K562 (cell line): ENCODE data around the gene DYNLT4. TPM values are rescaled to one million over a fixed set of nuclear protein-coding genes. Genes with fewer than 3 reads are reported as not detected.

Experiments used
- ATAC-seq: fragments of 200-7000 bp; cut with Tn5 transposase; 3 replicates; pipeline ENCODE4 v1.9.1; 2020; ENCODE audit warnings: moderate library complexity
- BruUV-seq: library from RNA; stranded (reverse); fragments of 400-500 nt; replicated peaks from 2 replicates; lab custom pipeline; 2021; lab: Mats Ljungman, UMichigan
- CTCF ChIA-PET: fragments of 300-600 bp; formaldehyde crosslinking; extraction: SDS; loops from one replicate; lab custom pipeline; 2021; ENCODE audit warnings: low intra/inter-chr PET ratio; lab: Yijun Ruan, JAX
- POLR2A ChIA-PET: fragments of 300-600, 350-650 bp; sonication (Branson Sonifier 250); formaldehyde crosslinking; extraction: SDS; loops from one replicate; lab custom pipeline; 2021; ENCODE audit warnings: antibody characterized with exemption, inconsistent platforms; lab: Yijun Ruan, JAX
- DNase-seq, 4 experiments: peaks; one replicate each; pipeline versions ENCODE4 v3.0.0 to v3.0.0-alpha.2; 2011 to 2018; ENCODE audit warnings: low spot score in 3 of 4, mixed read lengths in 3 of 4; ENCODE audit errors: extremely low read depth in 1 of 4
- FAIRE-seq: peaks from 2 replicates; lab custom pipeline; 2011; peaks lifted over from hg19 to GRCh38; lab: Jason Lieb, UNC
- H2AFZ ChIP-seq: 2 replicates; pipeline ENCODE4 v1.6.0; 2011; ENCODE audit warnings: low read depth, low read length, control low read depth, inconsistent platforms
- H3K27ac ChIP-seq: fragments of 200-600 bp; 3 replicates; pipeline ENCODE4 v1.8.0; 2011; ENCODE audit warnings: low read depth, mild to moderate bottlenecking, control low read depth, inconsistent platforms, low read length, moderate library complexity, mixed read lengths; ENCODE audit errors: extremely low read depth
- H3K27me3 ChIP-seq, 2 experiments: fragments of 300-600 bp in 1 of 2; 2 replicates in 1 of 2; 3 replicates in 1 of 2; pipeline versions ENCODE4 v1.6.0 to v1.8.0; 2011; ENCODE audit warnings: inconsistent platforms in 2 of 2, low read length in 2 of 2, mild to moderate bottlenecking in 1 of 2, mixed read lengths in 1 of 2, moderate library complexity in 1 of 2; ENCODE audit not compliant: control insufficient read depth in 2 of 2, insufficient read depth in 2 of 2
- H3K36me3 ChIP-seq: fragments of 300-600 bp; 3 replicates; pipeline ENCODE4 v1.8.0; 2011; ENCODE audit warnings: mild to moderate bottlenecking, low read length, inconsistent platforms; ENCODE audit not compliant: control insufficient read depth, insufficient read depth
- H3K4me1 ChIP-seq, 2 experiments: fragments of 200-600 bp in 1 of 2; replicated peaks in 1 of 2; 2 replicates in 1 of 2; 3 replicates in 1 of 2; pipeline versions ENCODE4 v1.5.1 to v1.8.0; 2011; ENCODE audit warnings: inconsistent platforms in 2 of 2, low read length in 2 of 2, mild to moderate bottlenecking in 1 of 2, mixed read lengths in 1 of 2, moderate library complexity in 1 of 2; ENCODE audit not compliant: control insufficient read depth in 2 of 2, insufficient read depth in 2 of 2
- H3K4me2 ChIP-seq: 2 replicates; pipeline ENCODE4 v1.6.1; 2011; ENCODE audit warnings: low read length, control low read depth, inconsistent platforms, mixed read lengths; ENCODE audit not compliant: insufficient read depth
- H3K4me3 ChIP-seq: fragments of 200-600 bp; sonication (generic), shearing (Covaris generic); 2 replicates; pipeline ENCODE4 v1.5.1; 2016; ENCODE audit warnings: control low read depth, inconsistent platforms
- H3K79me2 ChIP-seq: fragments of 200-600 bp; 3 replicates; pipeline ENCODE4 v1.8.0; 2011; ENCODE audit warnings: low read length, inconsistent platforms; ENCODE audit not compliant: control insufficient read depth, insufficient read depth
- H3K9ac ChIP-seq, 2 experiments: 2 replicates each; pipeline versions ENCODE4 v1.6.0 to v1.6.1; 2011; ENCODE audit warnings: low read depth in 2 of 2, low read length in 2 of 2, control low read depth in 1 of 2, inconsistent platforms in 1 of 2, mild to moderate bottlenecking in 1 of 2, mixed read lengths in 1 of 2; ENCODE audit not compliant: insufficient read depth in 1 of 2
- H3K9me1 ChIP-seq: one replicate; pipeline ENCODE4 v1.6.0; 2011; ENCODE audit warnings: inconsistent platforms, mild to moderate bottlenecking, low read length, moderate library complexity; ENCODE audit not compliant: control insufficient read depth, insufficient read depth
- H3K9me3 ChIP-seq: replicated peaks from 2 replicates; pipeline ENCODE4 v1.5.1; 2011; ENCODE audit warnings: low read depth, low read length, inconsistent platforms; ENCODE audit not compliant: control insufficient read depth, insufficient read depth
- H4K20me1 ChIP-seq: replicated peaks from 2 replicates; pipeline ENCODE4 v1.6.1; 2011; ENCODE audit warnings: low read length, inconsistent platforms, mixed read lengths; ENCODE audit not compliant: control insufficient read depth, insufficient read depth
- BRD4 ChIP-seq: fragments of 200-600 bp; sonication (generic); IDR thresholded peaks from 2 replicates; pipeline ENCODE4 v1.6.1; 2017; ENCODE audit warnings: inconsistent platforms
- DACH1 ChIP-seq: fragments of 450-650 bp; IDR thresholded peaks from 2 replicates; pipeline ENCODE4 v1.6.1; 2018; ENCODE audit not compliant: partially characterized antibody
- HDGF ChIP-seq: fragments of 450-650 bp; IDR thresholded peaks from 2 replicates; pipeline ENCODE4 v1.6.1; 2016
- HNRNPLL ChIP-seq: fragments of 200-400 bp; formaldehyde crosslinking; IDR thresholded peaks from 2 replicates; pipeline ENCODE4 v1.6.1; 2017; ENCODE audit warnings: low read length, low read depth, mild to moderate bottlenecking; ENCODE audit not compliant: poor library complexity, severe bottlenecking
- MYC ChIP-seq, 2 experiments: fragments of 250-450 bp in 1 of 2; sonication (Bioruptor Pico) in 1 of 2; IDR thresholded peaks; 2 replicates each; pipeline versions ENCODE4 v1.5.1 to v1.6.1; 2012 to 2021; ENCODE audit warnings: low read depth in 2 of 2, borderline replicate concordance in 1 of 2, improper control_type of control experiment in 1 of 2, low read length in 1 of 2, mild to moderate bottlenecking in 1 of 2, moderate library complexity in 1 of 2
- NEUROD1 ChIP-seq: fragments of 150-350 bp; IDR thresholded peaks from 2 replicates; pipeline ENCODE4 v1.6.1; 2014; ENCODE audit warnings: borderline replicate concordance, low read length, low read depth; ENCODE audit not compliant: partially characterized antibody
- PML ChIP-seq: IDR thresholded peaks from 2 replicates; pipeline ENCODE4 v1.6.1; 2012; ENCODE audit warnings: low read length, inconsistent platforms
- POLR2AphosphoS2 ChIP-seq: IDR thresholded peaks from 2 replicates; pipeline ENCODE4 v1.6.1; 2012; ENCODE audit warnings: low read length, improper control_type of control experiment
- SAFB2 ChIP-seq: fragments of 200-400 bp; formaldehyde crosslinking; IDR thresholded peaks from 2 replicates; pipeline ENCODE4 v1.6.1; 2018; ENCODE audit warnings: borderline replicate concordance, low read length, low read depth, moderate library complexity; ENCODE audit not compliant: severe bottlenecking
- SRSF9 ChIP-seq: fragments of 200-400 bp; formaldehyde crosslinking; IDR thresholded peaks from 2 replicates; pipeline ENCODE4 v1.6.1; 2017; ENCODE audit warnings: low read depth, low read length, borderline replicate concordance
- ZBTB17 ChIP-seq: fragments of 450-650 bp; formaldehyde crosslinking; IDR thresholded peaks from 2 replicates; pipeline ENCODE4 v1.4.0; 2020; ENCODE audit warnings: mild to moderate bottlenecking
- ZNF324 ChIP-seq: fragments of 250-450 bp; sonication (Bioruptor Pico); IDR thresholded peaks from 2 replicates; pipeline ENCODE4 v1.4.0; 2020; ENCODE audit warnings: mild to moderate bottlenecking
- ZNF408 ChIP-seq: fragments of 250-450 bp; sonication (Bioruptor Pico); IDR thresholded peaks from 2 replicates; pipeline ENCODE4 v1.4.0; 2020; ENCODE audit warnings: low read depth, mild to moderate bottlenecking, moderate library complexity
- ZNF444 ChIP-seq: fragments of 250-450 bp; sonication (Bioruptor Pico); IDR thresholded peaks from 2 replicates; pipeline ENCODE4 v1.4.0; 2020; ENCODE audit warnings: mild to moderate bottlenecking, moderate library complexity
- WGBS: fragments of 100-300 bp; shearing (Covaris generic); methylation state at CpG from one replicate; pipeline ENCODE4 v1.1.6; 2016; ENCODE audit warnings: low coverage, mixed read lengths; ENCODE audit not compliant: insufficient coverage; ENCODE audit errors: missing lambda C conversion rate; 5-methylcytosine and 5-hydroxymethylcytosine counted together
- in situ Hi-C: fragments of 300-500 bp; cut with MboI; formaldehyde crosslinking; loops from 4 replicates; pipeline ENCODE4 v1.15.0; 2018; ENCODE audit warnings: inconsistent platforms, mixed read lengths
- intact Hi-C: fragments of 100-400 bp; cut with micrococcal nuclease; formaldehyde crosslinking; loops from 2 replicates; pipeline ENCODE4 v1.14.2; 2022
- polyA plus RNA-seq, 8 experiments: library from polyadenylated mRNA; depleted of rRNA in 4 of 8; stranded (reverse) in 5 of 8; unstranded in 3 of 8; fragments of >200 nt; fragmentation: Nextera tagmentation in 2 of 8; fragmentation: Illumina TruSeq in 1 of 8; extraction: Ambion mirVana in 2 of 8; extraction: Trizol in 1 of 8; gene quantifications; 2 replicates each; pipeline versions ENCODE4 v1.2.1 to v1.2.3, GENCODE V29; 2011 to 2014; ENCODE audit warnings: inconsistent platforms in 1 of 8, missing spikeins in 1 of 8
- total RNA-seq, 7 experiments: library from RNA; depleted of rRNA in 6 of 7; stranded (reverse); fragments of >200 nt in 6 of 7; fragmentation: Illumina TruSeq in 2 of 7; extraction: Trizol in 2 of 7; gene quantifications; 2 replicates each; pipeline versions ENCODE4 v1.2.1 to v1.2.3, GENCODE V29; 2011 to 2021; ENCODE audit warnings: low replicate concordance in 1 of 7
- TF ChIP-seq, protein P1 (sequence below), 2 experiments: fragments of 450-650 bp in 1 of 2; sonication (generic) in 1 of 2; formaldehyde crosslinking; conservative IDR thresholded peaks; 2 replicates each; pipeline versions ENCODE4 v1.4.0 to v1.8.1; 2020 to 2022; ENCODE audit warnings: mild to moderate bottlenecking in 1 of 2, missing genetic modification reagents in 1 of 2
- TF ChIP-seq, protein P2 (sequence below), 2 experiments: IDR thresholded peaks; 2 replicates each; pipeline ENCODE4 v1.6.1; 2011; ENCODE audit warnings: borderline replicate concordance in 1 of 2, control low read depth in 1 of 2, low read depth in 1 of 2, low read length in 1 of 2, mild to moderate bottlenecking in 1 of 2, mixed read lengths in 1 of 2, moderate library complexity in 1 of 2; ENCODE audit not compliant: insufficient read depth in 1 of 2, insufficient read length in 1 of 2, poor library complexity in 1 of 2, severe bottlenecking in 1 of 2; ENCODE audit errors: extremely low read depth in 1 of 2

Gene DYNLT4
- total and polyA plus RNA-seq, 9 of the 15 experiments (the other 6 are each of a cell fraction or from before 2014, with no cell fraction given): 0.29 to 0.73 TPM; not detected in 7

DNA sequence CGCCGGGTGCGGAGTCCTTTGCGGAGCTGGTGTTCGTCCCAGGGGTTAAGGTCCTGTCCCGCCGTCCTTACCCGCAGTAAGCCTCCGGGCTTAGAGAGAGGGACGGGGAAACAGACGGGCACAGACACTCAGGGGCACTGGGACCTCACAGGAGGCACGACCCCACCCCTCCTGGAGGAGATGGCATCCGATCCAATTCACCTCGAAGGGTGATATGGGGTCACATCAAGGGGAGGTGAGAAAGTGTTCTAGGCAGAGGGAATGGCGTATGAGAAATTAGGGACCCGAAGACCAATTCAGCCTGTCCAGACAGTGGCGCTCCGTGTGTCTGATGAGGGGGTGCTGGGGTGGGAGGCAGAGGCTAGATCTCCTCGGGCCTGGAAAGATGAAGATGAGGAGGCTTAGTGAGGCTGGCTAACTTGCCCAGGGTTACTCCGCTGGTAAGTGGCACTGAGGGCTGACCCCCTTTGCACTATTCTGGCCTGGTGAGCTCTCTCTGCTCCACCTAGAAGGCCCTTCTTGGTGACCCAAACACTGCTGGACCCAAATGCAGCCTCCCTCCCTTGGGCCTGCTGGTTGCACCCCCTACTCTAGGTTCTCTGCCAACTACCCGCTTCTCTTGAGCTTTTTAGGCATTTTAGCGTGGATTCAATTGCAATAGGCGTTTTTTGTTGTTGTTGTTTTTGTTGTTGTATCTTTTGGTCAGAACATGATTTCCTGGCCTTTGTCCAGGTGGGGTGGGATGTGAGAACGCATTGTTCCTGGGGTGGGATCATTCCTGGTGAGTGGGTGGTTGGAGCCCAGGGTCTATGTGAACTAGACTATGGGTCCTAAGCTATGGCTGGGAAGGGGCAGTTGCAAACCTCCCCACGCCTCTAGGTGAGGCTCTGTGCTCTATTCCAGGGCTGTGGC is 13.4 kb upstream of the DYNLT4 start (continued):
- TF ChIP-seq ZNF408: no peak
- no peak for TF ChIP-seq SRSF9
- TF ChIP-seq HNRNPLL: no peak
- TF ChIP-seq ZBTB17 (CRISPR knock-in tag): no peak; the same call in 1 of the 2 replicates
- TF ChIP-seq MYC (IDR thresholded peaks at IDR 0.05; ENCODE audit: low read depth, low read length): no peak
- TF ChIP-seq MYC (CRISPR knock-in tag; IDR thresholded peaks at IDR 0.05; ENCODE audit: borderline replicate concordance, low read depth): no peak
- peak; percentile 80; the same call in 1 of the 2 replicates for TF ChIP-seq HDGF
- TF ChIP-seq, all 486 proteins: peak for 31

DNA sequence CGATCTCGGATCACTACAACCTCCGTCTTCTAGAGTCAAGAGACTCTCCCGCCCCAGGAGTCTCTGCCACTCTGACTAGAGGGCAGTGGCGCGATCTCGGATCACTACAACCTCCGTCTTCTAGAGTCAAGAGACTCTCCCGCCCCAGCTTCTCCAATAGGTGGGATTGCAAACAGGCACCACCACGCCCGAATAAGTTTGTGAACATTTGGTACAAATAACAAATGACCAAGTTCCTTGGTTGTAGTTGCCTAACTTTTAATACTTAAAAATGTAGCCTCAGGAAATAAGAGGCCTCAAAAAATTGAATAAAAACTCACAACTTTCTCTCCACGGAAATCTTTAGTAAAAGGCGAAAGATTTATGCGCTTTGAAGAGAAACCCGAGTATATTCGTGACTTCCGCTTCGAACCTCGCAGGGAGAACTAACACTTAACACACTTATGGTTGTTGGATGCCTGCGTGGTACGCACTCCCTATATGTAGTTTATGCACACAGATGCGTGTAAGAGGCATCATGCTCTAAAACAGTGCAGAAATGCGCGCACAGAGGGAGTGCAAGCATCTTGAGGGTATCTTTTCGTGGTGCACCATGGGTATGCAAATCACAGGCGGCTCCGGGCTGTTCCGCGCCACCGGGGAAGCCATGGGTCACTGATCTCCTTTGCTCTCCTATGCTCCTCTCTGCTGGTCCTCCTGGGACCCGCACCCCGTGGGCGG is 12.6 kb upstream of the DYNLT4 start:
- intact Hi-C loops: loop anchor here (1.0 to 5.0 kb wide), 5 partner anchors 12 to 98 kb away; partner anchors contain the start of genes DYNLT4, PLK3 and RPS8
- H3K27me3 ChIP-seq: no peaks in the 10 kb centered on the region
- no peaks in the 10 kb centered on the region for H3K79me2 ChIP-seq
- FAIRE-seq: peak; percentile 99
- no peaks in the 10 kb centered on the region for H3K9me1 ChIP-seq
- POLR2A ChIA-PET: interaction anchor here (0.6 to 9.2 kb wide), 113 partner anchors 12 to 1791 kb away, joined by 3 to 594 read pairs (median 5); partner anchors contain the start of genes AKR1A1, BEST4, BTBD19 and CCDC163
- CTCF ChIA-PET: interaction anchor here (1.2 kb wide), 1 partner anchor 89 kb away, joined by 4 read pairs; the partner anchor contains the start of gene RNU5D-1
- peak; percentile 96 for ATAC-seq
- no peaks in the 10 kb centered on the region for H3K36me3 ChIP-seq
- H3K9ac ChIP-seq: peak overlapping the region; percentile 90 to 98
- TSS peak; percentile 96 for BruUV-seq
- peak overlapping the region; percentile 98 for H3K4me2 ChIP-seq
- H3K4me3 ChIP-seq: peak overlapping the region; percentile 36
- DNase-seq: peak; percentile 90 to 97 (median 93)
- H4K20me1 ChIP-seq: no peaks in the 10 kb centered on the region
- peak overlapping the region; percentile 100 for H3K27ac ChIP-seq
- in situ Hi-C loops: loop anchor here (5.0 kb wide), 1 partner anchor 87 kb away; the partner anchor contains the start of gene RNU5D-1
- under 1% methylated on average over 33 of the region's 33 CpGs for WGBS
- peaks cover 13 to 28% of the 10 kb centered on the region in 2 experiments for H3K4me1 ChIP-seq
- no peaks in the 10 kb centered on the region; the same call in 1 of the 2 replicates for H3K9me3 ChIP-seq
- peak overlapping the region; percentile 98 for H2AFZ ChIP-seq
- no peak for TF ChIP-seq SAFB2
- no peak for TF ChIP-seq ZNF324 (CRISPR knock-in tag)
- no peak for TF ChIP-seq DACH1
- peak; percentile 85 for TF ChIP-seq ZNF444 (CRISPR knock-in tag)
- peak; percentile 74 for TF ChIP-seq NEUROD1
- TF ChIP-seq, protein P1, sequence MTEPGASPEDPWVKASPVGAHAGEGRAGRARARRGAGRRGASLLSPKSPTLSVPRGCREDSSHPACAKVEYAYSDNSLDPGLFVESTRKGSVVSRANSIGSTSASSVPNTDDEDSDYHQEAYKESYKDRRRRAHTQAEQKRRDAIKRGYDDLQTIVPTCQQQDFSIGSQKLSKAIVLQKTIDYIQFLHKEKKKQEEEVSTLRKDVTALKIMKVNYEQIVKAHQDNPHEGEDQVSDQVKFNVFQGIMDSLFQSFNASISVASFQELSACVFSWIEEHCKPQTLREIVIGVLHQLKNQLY (CRISPR knock-in tag; conservative IDR thresholded peaks at IDR 0.05): peak in 1 of 2 experiments; percentile 87; a peak in 2 of 4 replicates
- TF ChIP-seq, protein P2, sequence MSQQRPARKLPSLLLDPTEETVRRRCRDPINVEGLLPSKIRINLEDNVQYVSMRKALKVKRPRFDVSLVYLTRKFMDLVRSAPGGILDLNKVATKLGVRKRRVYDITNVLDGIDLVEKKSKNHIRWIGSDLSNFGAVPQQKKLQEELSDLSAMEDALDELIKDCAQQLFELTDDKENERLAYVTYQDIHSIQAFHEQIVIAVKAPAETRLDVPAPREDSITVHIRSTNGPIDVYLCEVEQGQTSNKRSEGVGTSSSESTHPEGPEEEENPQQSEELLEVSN (IDR thresholded peaks at IDR 0.05; ENCODE audit: borderline replicate concordance in 1 of 2, extremely low read depth in 1 of 2, insufficient read depth in 1 of 2, insufficient read length in 1 of 2, low read depth in 1 of 2, low read length in 1 of 2, poor library complexity in 1 of 2, severe bottlenecking in 1 of 2): peak in 1 of 2 experiments; percentile 11
- peak; percentile 70; the same call in 1 of the 2 replicates for TF ChIP-seq BRD4
- peak; percentile 100 for TF ChIP-seq POLR2AphosphoS2
- TF ChIP-seq PML: peak; percentile 100
